Measurements from ENCODE around the gene P2RX6.

The P2RX6 gene

DNA sequence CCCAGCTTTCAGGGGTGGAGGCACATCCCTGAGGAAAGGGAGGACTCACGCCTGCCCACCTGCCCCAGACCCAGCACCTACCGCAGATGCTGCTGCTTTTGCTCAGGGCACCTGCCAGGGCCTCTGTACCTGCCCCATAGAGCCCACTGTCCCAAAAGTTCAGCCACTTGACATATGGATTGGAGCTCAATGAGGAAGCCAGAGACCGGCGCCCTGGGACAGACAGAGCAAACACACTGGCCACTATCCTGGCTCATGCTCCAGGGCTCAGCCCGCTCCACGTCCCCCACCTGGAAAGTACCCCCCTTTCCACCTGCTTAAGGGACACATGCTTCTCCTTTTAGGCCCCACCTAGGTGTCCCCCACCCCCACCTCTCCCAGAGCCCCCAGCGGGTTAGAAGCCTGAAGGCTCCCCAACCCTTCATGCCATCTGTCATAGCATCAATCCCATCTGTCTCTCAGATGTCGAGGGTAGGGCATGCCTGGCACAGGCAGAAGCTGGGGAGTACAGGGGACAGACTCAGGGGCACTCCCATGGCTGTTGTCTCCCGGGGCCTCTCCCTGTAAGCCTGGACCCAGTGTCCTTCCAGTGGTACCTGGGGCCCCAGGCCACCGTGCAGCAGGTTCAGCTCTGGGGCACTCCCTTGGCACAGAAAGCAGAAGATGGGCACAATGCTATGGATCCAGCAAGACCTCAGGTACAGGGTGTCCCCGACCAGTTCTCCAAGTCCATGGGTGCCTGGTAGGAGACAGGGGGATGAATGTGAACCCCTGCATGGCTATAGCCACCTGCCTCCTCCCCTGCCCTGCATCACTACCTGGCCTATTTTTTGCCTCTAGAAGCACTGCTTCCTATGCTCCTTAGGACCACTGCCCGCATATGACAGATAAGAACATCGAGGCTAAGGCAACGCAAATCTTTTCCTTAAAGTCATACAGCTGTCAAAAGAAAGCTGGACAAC lies 2.2 kb upstream of the P2RX6 start:
- TF ChIP-seq FOXP2 (optimal IDR thresholded peaks at IDR 0.05; ENCODE audit: borderline replicate concordance, extremely low read depth, extremely low read length, insufficient read depth) (no peak), POLR2AphosphoS5 (IDR thresholded peaks at IDR 0.05; ENCODE audit: low read depth, low read length) (no peak), TAF1 (IDR thresholded peaks at IDR 0.05; ENCODE audit: borderline replicate concordance, insufficient read depth, low read length) (no peak), SIN3A (IDR thresholded peaks at IDR 0.05; ENCODE audit: borderline replicate concordance, insufficient read depth, low read length) (no peak)
- TF ChIP-seq, protein P1, sequence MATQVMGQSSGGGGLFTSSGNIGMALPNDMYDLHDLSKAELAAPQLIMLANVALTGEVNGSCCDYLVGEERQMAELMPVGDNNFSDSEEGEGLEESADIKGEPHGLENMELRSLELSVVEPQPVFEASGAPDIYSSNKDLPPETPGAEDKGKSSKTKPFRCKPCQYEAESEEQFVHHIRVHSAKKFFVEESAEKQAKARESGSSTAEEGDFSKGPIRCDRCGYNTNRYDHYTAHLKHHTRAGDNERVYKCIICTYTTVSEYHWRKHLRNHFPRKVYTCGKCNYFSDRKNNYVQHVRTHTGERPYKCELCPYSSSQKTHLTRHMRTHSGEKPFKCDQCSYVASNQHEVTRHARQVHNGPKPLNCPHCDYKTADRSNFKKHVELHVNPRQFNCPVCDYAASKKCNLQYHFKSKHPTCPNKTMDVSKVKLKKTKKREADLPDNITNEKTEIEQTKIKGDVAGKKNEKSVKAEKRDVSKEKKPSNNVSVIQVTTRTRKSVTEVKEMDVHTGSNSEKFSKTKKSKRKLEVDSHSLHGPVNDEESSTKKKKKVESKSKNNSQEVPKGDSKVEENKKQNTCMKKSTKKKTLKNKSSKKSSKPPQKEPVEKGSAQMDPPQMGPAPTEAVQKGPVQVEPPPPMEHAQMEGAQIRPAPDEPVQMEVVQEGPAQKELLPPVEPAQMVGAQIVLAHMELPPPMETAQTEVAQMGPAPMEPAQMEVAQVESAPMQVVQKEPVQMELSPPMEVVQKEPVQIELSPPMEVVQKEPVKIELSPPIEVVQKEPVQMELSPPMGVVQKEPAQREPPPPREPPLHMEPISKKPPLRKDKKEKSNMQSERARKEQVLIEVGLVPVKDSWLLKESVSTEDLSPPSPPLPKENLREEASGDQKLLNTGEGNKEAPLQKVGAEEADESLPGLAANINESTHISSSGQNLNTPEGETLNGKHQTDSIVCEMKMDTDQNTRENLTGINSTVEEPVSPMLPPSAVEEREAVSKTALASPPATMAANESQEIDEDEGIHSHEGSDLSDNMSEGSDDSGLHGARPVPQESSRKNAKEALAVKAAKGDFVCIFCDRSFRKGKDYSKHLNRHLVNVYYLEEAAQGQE (IDR thresholded peaks at IDR 0.05; ENCODE audit: insufficient read depth in 1 of 2, low read depth in 2 of 2, low read length in 2 of 2) = no peak

DNA sequence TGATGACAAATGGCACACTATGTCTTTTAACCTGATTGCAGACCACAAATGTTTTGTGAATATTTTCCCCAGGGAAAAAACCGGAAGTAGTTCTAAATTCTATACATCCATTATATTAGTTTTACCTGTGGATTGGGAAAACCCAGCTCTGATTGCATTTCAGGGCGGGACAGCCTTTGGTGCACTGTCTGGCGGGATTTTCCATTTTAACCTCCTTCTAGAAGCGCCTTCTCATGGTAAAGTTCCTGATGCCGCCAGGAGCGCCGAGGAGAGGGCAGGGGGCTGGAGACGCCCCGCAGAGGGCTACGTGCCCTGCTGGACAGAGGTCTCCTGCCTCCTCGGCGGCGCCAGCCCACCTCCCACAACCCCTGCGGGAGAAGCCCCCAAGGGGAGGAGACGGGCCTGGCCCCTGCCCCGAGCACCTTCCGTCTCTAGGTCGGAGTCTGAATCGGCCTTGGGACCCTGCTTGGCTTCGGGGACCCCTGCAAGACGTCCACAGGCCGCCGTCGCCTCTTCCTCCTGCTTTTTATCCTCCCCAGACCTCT lies 1.2 kb upstream of the P2RX6 start:
- TF ChIP-seq FOXP2 (optimal IDR thresholded peaks at IDR 0.05; ENCODE audit: borderline replicate concordance, extremely low read depth, extremely low read length, insufficient read depth) (no peak), POLR2AphosphoS5 (IDR thresholded peaks at IDR 0.05; ENCODE audit: low read depth, low read length) (peak; percentile 49; the same call in 1 of the 2 replicates), SIN3A (IDR thresholded peaks at IDR 0.05; ENCODE audit: borderline replicate concordance, insufficient read depth, low read length) (no peak), TAF1 (IDR thresholded peaks at IDR 0.05; ENCODE audit: borderline replicate concordance, insufficient read depth, low read length) (no peak)
- TF ChIP-seq, protein P1 (IDR thresholded peaks at IDR 0.05; ENCODE audit: insufficient read depth in 1 of 2, low read depth in 2 of 2, low read length in 2 of 2) = peak; percentile 45 to 68; a peak in 2 of 4 replicates

DNA sequence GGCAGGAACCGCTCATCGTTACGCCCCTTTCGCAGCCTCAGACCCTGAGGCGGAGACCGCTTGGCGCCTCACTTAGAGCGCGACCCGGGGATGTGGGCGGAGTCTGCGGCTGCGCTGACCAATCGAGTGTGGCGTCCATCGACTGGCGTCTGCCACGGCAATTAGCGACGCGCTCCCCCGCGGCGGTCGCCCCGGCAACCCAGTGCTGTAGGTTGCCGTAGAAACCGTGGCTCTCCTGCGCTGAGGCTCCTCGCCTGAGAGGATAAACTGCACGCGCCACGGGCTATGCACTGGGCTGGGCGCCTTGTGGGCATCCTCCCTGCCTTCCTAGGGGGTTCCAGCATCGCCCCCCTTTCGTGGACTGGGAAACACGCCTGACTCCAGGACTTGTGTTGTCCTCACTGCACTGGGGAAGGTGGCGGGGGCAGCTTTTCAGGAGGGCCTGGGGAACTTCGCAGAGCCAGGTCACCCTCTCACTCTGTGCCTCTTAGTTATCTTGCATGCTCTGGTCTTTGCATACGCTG lies 701 bp upstream of the P2RX6 start:
- TF ChIP-seq POLR2AphosphoS5 (IDR thresholded peaks at IDR 0.05; ENCODE audit: low read depth, low read length) (no peak), SIN3A (IDR thresholded peaks at IDR 0.05; ENCODE audit: borderline replicate concordance, insufficient read depth, low read length) (0 out of 2 replicates have a peak, but pooled peaks have one; percentile 66), FOXP2 (optimal IDR thresholded peaks at IDR 0.05; ENCODE audit: borderline replicate concordance, extremely low read depth, extremely low read length, insufficient read depth) (peak; percentile 93), TAF1 (IDR thresholded peaks at IDR 0.05; ENCODE audit: borderline replicate concordance, insufficient read depth, low read length) (0 out of 2 replicates have a peak, but pooled peaks have one; percentile 31)

- no peak for TF ChIP-seq SIN3A (IDR thresholded peaks at IDR 0.05; ENCODE audit: borderline replicate concordance, insufficient read depth, low read length)
- no peak for TF ChIP-seq FOXP2 (optimal IDR thresholded peaks at IDR 0.05; ENCODE audit: borderline replicate concordance, extremely low read depth, extremely low read length, insufficient read depth)
- TF ChIP-seq, protein P1 (IDR thresholded peaks at IDR 0.05; ENCODE audit: insufficient read depth in 1 of 2, low read depth in 2 of 2, low read length in 2 of 2) = no peak
- TF ChIP-seq TAF1 (IDR thresholded peaks at IDR 0.05; ENCODE audit: borderline replicate concordance, insufficient read depth, low read length) = no peak
- no peak for TF ChIP-seq POLR2AphosphoS5 (IDR thresholded peaks at IDR 0.05; ENCODE audit: low read depth, low read length)
Measured at GRCh38 chr22:21015466-21016006, 571 bp downstream of the P2RX6 start.
